SK-N-SH (cell line): ENCODE measurements around the gene SORBS1. TPM values are rescaled to one million over a fixed set of nuclear protein-coding genes. Genes with fewer than 3 reads are reported as not detected.

Experiments used
- CTCF ChIA-PET: fragments of 300-600, 350-600 bp; formaldehyde crosslinking; extraction: SDS; loops from one replicate; lab custom pipeline; 2021; lab: Yijun Ruan, JAX
- POLR2A ChIA-PET: fragments of 350-600 bp; sonication (Branson Sonifier 250); formaldehyde crosslinking; extraction: SDS; loops from one replicate; lab custom pipeline; 2020; ENCODE audit warnings: antibody characterized with exemption, inconsistent platforms; lab: Yijun Ruan, JAX
- DNase-seq: peaks from one replicate; pipeline ENCODE4 v3.0.0; 2012
- H2AFZ ChIP-seq: fragments of 200-600 bp; sonication (generic); 2 replicates; pipeline ENCODE4 v1.8.1; 2016; ENCODE audit warnings: antibody characterized with exemption, mild to moderate bottlenecking, low read depth
- H3F3A ChIP-seq: fragments of 200-600 bp; sonication (generic); replicated peaks from 2 replicates; pipeline ENCODE3; 2016; ENCODE audit warnings: antibody characterized with exemption, mild to moderate bottlenecking; ENCODE audit not compliant: insufficient read depth
- H3K27ac ChIP-seq, 2 experiments: fragments of 200-500 bp in 1 of 2; fragments of 200-600 bp in 1 of 2; sonication (Bioruptor generic) in 1 of 2; sonication (generic), shearing (Covaris generic) in 1 of 2; 2 replicates each; pipeline versions ENCODE4 v1.5.1 to v1.6.1; 2014 to 2016; ENCODE audit warnings: low read depth in 2 of 2, inconsistent platforms in 1 of 2, low read length in 1 of 2, mild to moderate bottlenecking in 1 of 2, mixed read lengths in 1 of 2
- H3K27me3 ChIP-seq: fragments of 200-600 bp; sonication (generic), shearing (Covaris generic); 2 replicates; pipeline ENCODE4 v1.6.1; 2016; ENCODE audit warnings: mixed run types; ENCODE audit not compliant: insufficient read depth
- H3K36me3 ChIP-seq, 2 experiments: fragments of 200-500 bp in 1 of 2; fragments of 200-600 bp in 1 of 2; sonication (Bioruptor generic) in 1 of 2; sonication (generic) in 1 of 2; replicated peaks in 1 of 2; 2 replicates each; pipeline versions ENCODE3 to v1.5.1; 2014 to 2016; ENCODE audit warnings: low read length in 1 of 2, mild to moderate bottlenecking in 1 of 2; ENCODE audit not compliant: insufficient read depth in 2 of 2, control insufficient read depth in 1 of 2
- H3K4me1 ChIP-seq, 2 experiments: fragments of 200-500 bp in 1 of 2; fragments of 200-600 bp in 1 of 2; sonication (Bioruptor generic) in 1 of 2; sonication (generic), shearing (Covaris generic) in 1 of 2; 2 replicates each; pipeline versions ENCODE4 v1.5.1 to v1.6.1; 2014 to 2016; ENCODE audit warnings: low read depth in 1 of 2, low read length in 1 of 2, mixed run types in 1 of 2; ENCODE audit not compliant: insufficient read depth in 2 of 2, control insufficient read depth in 1 of 2
- H3K4me2 ChIP-seq: fragments of 200-600 bp; sonication (generic), shearing (Covaris generic); 2 replicates; pipeline ENCODE4 v1.6.1; 2017; ENCODE audit warnings: mixed run types
- H3K4me3 ChIP-seq, 2 experiments: fragments of 200-500 bp in 1 of 2; fragments of 200-600 bp in 1 of 2; sonication (Bioruptor generic) in 1 of 2; sonication (generic), shearing (Covaris generic) in 1 of 2; 2 replicates each; pipeline versions ENCODE4 v1.5.1 to v1.8.1; 2014 to 2016; ENCODE audit warnings: low read depth in 2 of 2, inconsistent platforms in 1 of 2, low read length in 1 of 2, mild to moderate bottlenecking in 1 of 2, mixed read lengths in 1 of 2, moderate library complexity in 1 of 2
- H3K79me2 ChIP-seq: fragments of 200-600 bp; sonication (generic); 2 replicates; pipeline ENCODE4 v1.8.1; 2017; ENCODE audit warnings: mild to moderate bottlenecking; ENCODE audit not compliant: insufficient read depth
- H3K9ac ChIP-seq: fragments of 200-600 bp; sonication (generic); 2 replicates; pipeline ENCODE4 v1.6.1; 2017; ENCODE audit warnings: mixed run types
- H3K9me2 ChIP-seq: fragments of 200-600 bp; sonication (generic); 2 replicates; pipeline ENCODE4 v1.6.1; 2017; ENCODE audit warnings: mixed run types
- H3K9me3 ChIP-seq: fragments of 200-600 bp; sonication (generic); 2 replicates; pipeline ENCODE4 v1.6.1; 2017; ENCODE audit warnings: mixed run types, mild to moderate bottlenecking, moderate library complexity
- H4K20me1 ChIP-seq: fragments of 200-600 bp; sonication (generic); 2 replicates; pipeline ENCODE4 v1.6.1; 2017; ENCODE audit warnings: mild to moderate bottlenecking, mixed run types; ENCODE audit not compliant: insufficient read depth
- EZH2phosphoT487 ChIP-seq: fragments of 200-600 bp; sonication (generic); IDR thresholded peaks from 2 replicates; pipeline ENCODE4 v1.6.1; 2017; ENCODE audit warnings: low read depth, mixed run types, mild to moderate bottlenecking, antibody characterized with exemption, moderate library complexity, borderline replicate concordance
- GATA2 ChIP-seq: sonication (generic); formaldehyde crosslinking; IDR thresholded peaks from 2 replicates; pipeline ENCODE4 v1.5.0; 2020; ENCODE audit warnings: mild to moderate bottlenecking, missing genetic modification reagents
- RXRA ChIP-seq: IDR thresholded peaks from 2 replicates; pipeline ENCODE4 v1.4.0; 2012; ENCODE audit warnings: low read depth, mild to moderate bottlenecking, borderline replicate concordance
- TEAD4 ChIP-seq: IDR thresholded peaks from 2 replicates; pipeline ENCODE4 v1.4.0; 2012; ENCODE audit warnings: mild to moderate bottlenecking, borderline replicate concordance; ENCODE audit not compliant: insufficient read depth
- YY1 ChIP-seq: IDR thresholded peaks from 2 replicates; pipeline ENCODE4 v1.4.0; 2012; ENCODE audit warnings: low read depth, mild to moderate bottlenecking
- WGBS: methylation state at CpG from one replicate; pipeline ENCODE4 v1.1.6; 2017; ENCODE audit warnings: low lambda C conversion rate; 5-methylcytosine and 5-hydroxymethylcytosine counted together
- polyA plus RNA-seq, 3 experiments: library from polyadenylated mRNA; depleted of rRNA; stranded (reverse); fragments of >200 nt; gene quantifications; 2 replicates each; pipeline ENCODE4 v1.2.3, GENCODE V29; 2012
- TF ChIP-seq, protein P1 (sequence below): IDR thresholded peaks from 2 replicates; pipeline ENCODE4 v1.4.0; 2012; ENCODE audit warnings: low read depth, borderline replicate concordance
- TF ChIP-seq, protein P2 (sequence below): IDR thresholded peaks from 2 replicates; pipeline ENCODE4 v1.6.1; 2012; ENCODE audit warnings: mild to moderate bottlenecking, low read depth, low read length, moderate library complexity

SORBS1 gene
- polyA plus RNA-seq, 1 of the 3 experiments (the other 2 are of a cell fraction): 0.36 TPM

DNA sequence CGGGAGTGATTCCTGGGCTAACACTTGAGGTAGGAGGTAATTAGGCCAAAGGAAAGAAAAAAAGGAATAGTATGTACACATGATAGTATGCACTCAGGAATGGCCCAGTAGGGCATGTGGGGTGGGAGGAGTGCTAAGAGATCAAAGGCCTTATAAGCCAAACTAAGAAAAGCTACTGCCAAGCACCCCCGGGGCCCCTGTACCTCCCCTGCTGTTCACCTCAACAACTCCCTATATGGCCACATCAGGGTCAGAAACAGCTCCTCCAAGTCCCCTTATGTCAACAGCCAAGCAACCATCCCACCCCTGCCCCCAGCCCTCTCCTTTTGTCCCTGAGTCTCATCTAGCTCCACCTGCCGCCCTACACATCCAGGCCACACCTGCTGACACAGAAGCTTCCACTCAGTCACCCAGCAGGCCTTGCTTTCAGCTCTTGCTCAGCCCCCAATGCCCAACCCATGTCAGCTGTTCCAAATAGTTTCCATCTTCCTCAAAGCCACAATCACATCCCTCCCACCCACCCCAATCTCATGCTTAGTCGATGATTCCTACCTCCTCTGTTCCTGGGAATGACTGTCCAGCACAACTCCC lies 80.2 kb downstream of the SORBS1 start (continued):
- no peak for TF ChIP-seq YY1
- no peak for TF ChIP-seq RXRA
- TF ChIP-seq, protein P1, sequence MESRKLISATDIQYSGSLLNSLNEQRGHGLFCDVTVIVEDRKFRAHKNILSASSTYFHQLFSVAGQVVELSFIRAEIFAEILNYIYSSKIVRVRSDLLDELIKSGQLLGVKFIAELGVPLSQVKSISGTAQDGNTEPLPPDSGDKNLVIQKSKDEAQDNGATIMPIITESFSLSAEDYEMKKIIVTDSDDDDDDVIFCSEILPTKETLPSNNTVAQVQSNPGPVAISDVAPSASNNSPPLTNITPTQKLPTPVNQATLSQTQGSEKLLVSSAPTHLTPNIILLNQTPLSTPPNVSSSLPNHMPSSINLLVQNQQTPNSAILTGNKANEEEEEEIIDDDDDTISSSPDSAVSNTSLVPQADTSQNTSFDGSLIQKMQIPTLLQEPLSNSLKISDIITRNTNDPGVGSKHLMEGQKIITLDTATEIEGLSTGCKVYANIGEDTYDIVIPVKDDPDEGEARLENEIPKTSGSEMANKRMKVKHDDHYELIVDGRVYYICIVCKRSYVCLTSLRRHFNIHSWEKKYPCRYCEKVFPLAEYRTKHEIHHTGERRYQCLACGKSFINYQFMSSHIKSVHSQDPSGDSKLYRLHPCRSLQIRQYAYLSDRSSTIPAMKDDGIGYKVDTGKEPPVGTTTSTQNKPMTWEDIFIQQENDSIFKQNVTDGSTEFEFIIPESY: no peak
- no peak for TF ChIP-seq GATA2
- TF ChIP-seq, all 33 proteins: peak for 0

DNA sequence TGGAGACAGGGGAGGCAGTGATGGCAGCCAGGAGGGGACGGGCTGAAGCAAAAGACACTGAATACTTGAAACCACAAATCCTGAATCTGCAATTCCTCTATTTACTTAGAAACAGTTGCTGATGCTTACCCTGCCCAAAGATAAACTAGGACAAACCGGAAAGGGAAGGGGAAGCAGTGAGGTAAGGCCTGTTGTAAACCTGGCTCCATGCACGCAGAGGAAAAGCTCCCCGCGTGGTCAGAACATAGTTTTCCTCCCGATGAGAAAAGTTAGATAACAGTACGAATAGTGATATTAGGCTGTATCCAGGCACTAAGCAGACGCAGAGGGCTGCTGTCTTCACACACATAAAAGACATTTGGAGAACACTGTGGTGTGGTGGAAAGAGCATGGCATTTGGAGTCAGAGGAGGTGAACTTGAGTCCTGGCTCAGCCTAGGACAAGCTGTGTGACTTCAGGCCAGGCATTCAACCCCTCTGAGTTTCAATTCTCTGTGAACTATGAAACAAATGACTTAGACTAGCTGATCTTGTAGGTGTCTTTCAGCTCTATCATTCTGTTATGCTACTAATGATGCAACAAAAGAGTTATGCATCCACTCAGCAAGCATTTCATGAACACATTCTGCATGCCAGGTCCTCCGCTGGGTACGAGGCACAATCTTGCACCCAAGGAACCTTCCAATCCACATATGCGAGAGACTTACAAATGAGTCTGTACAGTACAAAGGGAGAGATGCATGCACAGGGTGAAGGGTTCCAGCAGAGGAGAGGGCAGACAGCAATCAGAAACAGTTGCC lies 80.9 kb downstream of the SORBS1 start:
- 77% methylated on average over 11 of the region's 11 CpGs for WGBS
- POLR2A ChIA-PET: no interaction called here

DNA sequence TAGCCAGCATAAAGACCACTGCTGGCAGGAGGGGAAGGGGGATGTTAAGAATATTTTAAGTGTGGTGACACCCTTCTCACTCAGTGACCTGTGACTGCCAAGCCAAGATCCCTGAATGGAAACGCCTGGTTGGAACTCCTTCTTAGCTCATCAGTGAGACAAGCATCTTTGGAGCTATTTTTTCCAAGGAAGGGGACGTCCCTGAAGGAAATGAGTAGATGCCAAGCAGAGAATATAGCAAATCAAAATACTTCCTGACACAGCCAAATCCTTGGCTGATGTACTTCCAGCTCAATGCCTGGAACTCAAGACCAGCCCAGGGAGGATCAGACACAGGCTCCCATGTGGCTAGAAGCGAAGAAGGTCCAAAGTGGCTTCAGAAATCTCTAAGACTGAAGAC lies 82.2 kb downstream of the SORBS1 start:
- WGBS: 38% methylated on average over 3 of the region's 3 CpGs
- Histone ChIP-seq H3K4me3 (no peak overlapping the region), H3K36me3 (no peaks in the 10 kb centered on the region), H3K27me3 (no peaks in the 10 kb centered on the region), H3K27ac (no peak overlapping the region), H3K4me2 (no peak overlapping the region), H3F3A (no peaks in the 10 kb centered on the region), H3K79me2 (no peaks in the 10 kb centered on the region), H3K9ac (no peak overlapping the region), H3K9me2 (no peaks in the 10 kb centered on the region), H3K4me1 (no peaks in the 10 kb centered on the region; a peak in 1 of 4 replicates), H2AFZ (no peak overlapping the region), H4K20me1 (no peaks in the 10 kb centered on the region), H3K9me3 (no peaks in the 10 kb centered on the region)
- POLR2A ChIA-PET: no interaction called here
- CTCF ChIA-PET: no interaction called here
- DNase-seq: no peak
- TF ChIP-seq, protein P2, sequence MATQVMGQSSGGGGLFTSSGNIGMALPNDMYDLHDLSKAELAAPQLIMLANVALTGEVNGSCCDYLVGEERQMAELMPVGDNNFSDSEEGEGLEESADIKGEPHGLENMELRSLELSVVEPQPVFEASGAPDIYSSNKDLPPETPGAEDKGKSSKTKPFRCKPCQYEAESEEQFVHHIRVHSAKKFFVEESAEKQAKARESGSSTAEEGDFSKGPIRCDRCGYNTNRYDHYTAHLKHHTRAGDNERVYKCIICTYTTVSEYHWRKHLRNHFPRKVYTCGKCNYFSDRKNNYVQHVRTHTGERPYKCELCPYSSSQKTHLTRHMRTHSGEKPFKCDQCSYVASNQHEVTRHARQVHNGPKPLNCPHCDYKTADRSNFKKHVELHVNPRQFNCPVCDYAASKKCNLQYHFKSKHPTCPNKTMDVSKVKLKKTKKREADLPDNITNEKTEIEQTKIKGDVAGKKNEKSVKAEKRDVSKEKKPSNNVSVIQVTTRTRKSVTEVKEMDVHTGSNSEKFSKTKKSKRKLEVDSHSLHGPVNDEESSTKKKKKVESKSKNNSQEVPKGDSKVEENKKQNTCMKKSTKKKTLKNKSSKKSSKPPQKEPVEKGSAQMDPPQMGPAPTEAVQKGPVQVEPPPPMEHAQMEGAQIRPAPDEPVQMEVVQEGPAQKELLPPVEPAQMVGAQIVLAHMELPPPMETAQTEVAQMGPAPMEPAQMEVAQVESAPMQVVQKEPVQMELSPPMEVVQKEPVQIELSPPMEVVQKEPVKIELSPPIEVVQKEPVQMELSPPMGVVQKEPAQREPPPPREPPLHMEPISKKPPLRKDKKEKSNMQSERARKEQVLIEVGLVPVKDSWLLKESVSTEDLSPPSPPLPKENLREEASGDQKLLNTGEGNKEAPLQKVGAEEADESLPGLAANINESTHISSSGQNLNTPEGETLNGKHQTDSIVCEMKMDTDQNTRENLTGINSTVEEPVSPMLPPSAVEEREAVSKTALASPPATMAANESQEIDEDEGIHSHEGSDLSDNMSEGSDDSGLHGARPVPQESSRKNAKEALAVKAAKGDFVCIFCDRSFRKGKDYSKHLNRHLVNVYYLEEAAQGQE: no peak
- no peak for TF ChIP-seq EZH2phosphoT487

More for the DNA sequence above, 80.9 kb downstream of the SORBS1 start:
- no peaks in the 10 kb centered on the region for H3K9me2 ChIP-seq
- CTCF ChIA-PET: no interaction called here
- no peaks in the 10 kb centered on the region for H3F3A ChIP-seq
- H3K27me3 ChIP-seq: no peaks in the 10 kb centered on the region
- no peak overlapping the region for H3K4me2 ChIP-seq
- no peak overlapping the region for H2AFZ ChIP-seq
- no peaks in the 10 kb centered on the region for H3K9me3 ChIP-seq
- H3K4me3 ChIP-seq: no peak overlapping the region
- TF ChIP-seq TEAD4: no peak
- no peaks in the 10 kb centered on the region for H4K20me1 ChIP-seq
- no peak overlapping the region for H3K9ac ChIP-seq
- no peaks in the 10 kb centered on the region for H3K79me2 ChIP-seq
- H3K36me3 ChIP-seq: no peaks in the 10 kb centered on the region
- no peaks in the 10 kb centered on the region; a peak in 1 of 4 replicates for H3K4me1 ChIP-seq
- H3K27ac ChIP-seq: no peak overlapping the region
- no peak for DNase-seq
